ENCODE results near the gene FHIT.
"Not testable (repeated sequence)": the region's sequence is repeated elsewhere in the genome, so short reads cannot be mapped to it uniquely, and the experiment has no call there.

FHIT gene

GRCh38 chr3:60703956-60704736 lies 547.1 kb downstream of the FHIT start:
- no peak for DNase-seq (ENCODE audit: low read depth)

DNA sequence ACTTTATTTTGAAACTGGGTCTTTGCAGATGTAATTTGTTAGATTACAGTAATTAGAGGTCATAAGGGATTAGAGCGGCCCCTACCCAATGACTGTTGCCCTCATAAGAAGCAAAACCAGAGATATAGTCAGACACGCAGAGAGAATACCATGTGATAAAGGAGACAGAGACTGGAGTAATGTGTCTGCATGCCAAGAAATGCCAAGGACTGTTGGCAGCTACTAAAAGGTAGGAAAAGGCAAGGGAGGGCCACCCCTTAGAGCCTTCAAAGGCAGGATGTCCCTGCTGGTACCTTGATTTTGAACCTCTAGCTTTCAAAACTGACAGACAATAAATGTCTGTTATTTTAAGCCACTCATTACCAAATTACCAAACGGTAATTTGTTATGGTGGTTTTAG lies 548.2 kb downstream of the FHIT start:
- DNase-seq (ENCODE audit: low read depth), result no peak

DNA sequence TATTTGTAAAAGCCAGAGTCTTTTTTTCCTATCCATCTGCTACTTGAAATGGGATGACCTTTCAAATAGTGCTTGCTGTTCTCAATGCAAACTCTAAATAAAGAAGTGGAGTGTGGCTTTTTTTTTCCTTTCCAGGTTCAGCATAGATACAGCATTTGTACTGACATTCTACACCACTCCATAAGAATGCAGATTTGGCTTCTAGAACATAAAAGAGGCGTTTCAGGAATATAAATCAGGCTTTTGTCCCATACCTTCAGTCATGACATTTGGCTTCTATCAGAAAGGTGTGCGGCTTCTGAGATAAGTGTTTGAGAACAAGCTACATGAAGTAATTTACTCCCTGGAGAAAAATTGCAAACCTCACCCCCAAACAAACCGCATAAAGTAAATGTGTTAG lies 553.1 kb downstream of the FHIT start:
- DNase-seq (ENCODE audit: low read depth), result no peak

GRCh38 chr3:60697132-60697531 lies 554.1 kb downstream of the FHIT start:
- DNase-seq (ENCODE audit: low read depth), result no peak

- no peak for DNase-seq (ENCODE audit: low read depth)
Observed at GRCh38 chr3:60696428-60697125, 554.7 kb downstream of the FHIT start.

- DNase-seq (ENCODE audit: low read depth), result no peak
Observed at GRCh38 chr3:60675424-60675823, 575.8 kb downstream of the FHIT start.

- DNase-seq (ENCODE audit: low read depth), result no peak
Observed at GRCh38 chr3:60674870-60675269, 576.4 kb downstream of the FHIT start.

- DNase-seq (ENCODE audit: low read depth), result no peak
Observed at GRCh38 chr3:60673123-60673522, 578.1 kb downstream of the FHIT start.

DNA sequence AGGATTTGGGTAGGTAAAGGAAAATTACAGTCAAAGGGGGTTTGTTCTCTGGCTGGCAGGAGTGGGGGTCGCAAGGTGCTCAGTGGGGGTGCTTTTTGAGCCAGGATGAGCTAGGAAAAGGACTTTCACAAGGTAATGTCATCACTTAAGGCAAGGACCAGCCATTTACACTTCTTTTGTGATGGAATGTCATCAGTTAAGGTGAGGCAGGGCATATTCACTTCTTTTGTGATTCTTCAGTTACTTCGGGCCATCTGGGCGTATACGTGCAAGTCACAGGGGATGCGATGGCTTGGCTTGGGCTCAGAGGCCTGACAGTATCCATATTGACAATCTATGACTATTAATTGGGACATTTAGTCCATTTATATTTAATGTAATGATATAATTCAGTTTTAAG lies 578.9 kb downstream of the FHIT start:
- not testable (repeated sequence) for DNase-seq (ENCODE audit: low read depth)

- DNase-seq (ENCODE audit: low read depth), result no peak
Observed at GRCh38 chr3:60669636-60670035, 581.6 kb downstream of the FHIT start.

GRCh38 chr3:60660026-60660425 lies 591.2 kb downstream of the FHIT start:
- no peak for DNase-seq (ENCODE audit: low read depth)

- DNase-seq (ENCODE audit: low read depth), result no peak
Observed at GRCh38 chr3:60659098-60659497, 592.2 kb downstream of the FHIT start.

DNA sequence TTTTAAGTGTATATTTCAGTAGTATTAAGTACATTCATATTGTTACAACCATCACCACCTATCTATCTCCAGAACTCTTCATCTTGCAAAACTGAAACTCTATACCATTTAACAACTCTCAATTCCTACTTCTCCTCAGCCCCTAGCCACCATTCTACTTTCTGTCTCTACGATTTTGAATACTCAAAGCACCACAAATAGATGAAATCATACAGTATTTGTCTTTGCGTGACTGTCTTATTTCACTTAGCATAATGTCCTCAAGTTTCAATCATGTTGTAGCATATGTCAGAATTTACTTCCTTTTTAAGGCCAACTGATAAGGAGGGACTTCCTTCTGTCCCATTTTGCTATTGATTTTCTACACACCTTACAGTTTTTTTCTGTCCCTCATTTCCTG lies 593.3 kb downstream of the FHIT start:
- DNase-seq (ENCODE audit: low read depth), result no peak

- no peak for DNase-seq (ENCODE audit: low read depth)
Observed at GRCh38 chr3:60652829-60653228, 598.4 kb downstream of the FHIT start.

- no peak for DNase-seq (ENCODE audit: low read depth)
Observed at GRCh38 chr3:60651799-60652198, 599.5 kb downstream of the FHIT start.

DNA sequence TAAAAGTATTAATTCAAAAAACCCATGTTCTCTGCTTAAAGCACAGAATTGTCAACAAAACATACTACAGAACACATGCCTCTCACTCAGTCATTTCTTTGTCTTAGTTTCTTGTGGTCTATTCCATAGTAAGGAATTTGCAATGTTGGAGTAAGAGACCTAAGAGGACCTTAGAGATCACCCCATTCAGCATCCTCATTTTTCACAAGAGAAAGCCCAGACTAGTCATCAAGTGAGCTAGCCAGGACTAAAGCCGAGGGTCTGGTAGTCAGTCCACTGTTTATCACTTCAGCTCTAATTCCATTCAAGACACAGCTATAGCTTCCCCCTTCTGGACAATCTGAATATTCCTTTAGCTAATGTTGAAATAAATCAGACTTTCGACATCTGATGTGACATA lies 601.1 kb downstream of the FHIT start:
- no peak for DNase-seq (ENCODE audit: low read depth)

- no peak for DNase-seq (ENCODE audit: low read depth)
Observed at GRCh38 chr3:60645801-60646200, 605.5 kb downstream of the FHIT start.

DNA sequence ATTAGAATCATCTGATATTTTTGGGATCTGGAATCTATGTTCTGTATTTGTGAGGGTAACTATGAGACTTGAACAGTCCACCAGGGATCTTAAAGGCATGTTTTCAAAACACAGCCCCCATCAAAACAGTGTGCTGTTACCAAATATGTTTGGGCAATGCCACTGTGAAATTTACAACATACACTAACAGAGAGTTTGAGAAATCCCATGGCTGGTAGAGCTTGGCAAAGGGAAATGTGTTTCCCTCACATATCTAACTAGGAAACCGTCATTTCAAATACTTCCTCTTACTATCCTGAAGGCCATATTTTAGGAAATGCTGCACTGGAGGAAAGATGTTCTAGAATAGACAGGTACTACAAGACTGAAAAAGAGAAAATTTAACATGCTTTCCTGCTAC lies 607.4 kb downstream of the FHIT start:
- DNase-seq (ENCODE audit: low read depth), result no peak

- no peak for DNase-seq (ENCODE audit: low read depth)
Observed at GRCh38 chr3:60641354-60641753, 609.9 kb downstream of the FHIT start.

- no peak for DNase-seq (ENCODE audit: low read depth)
Observed at GRCh38 chr3:60636846-60637245, 614.4 kb downstream of the FHIT start.

- no peak for DNase-seq (ENCODE audit: low read depth)
Observed at GRCh38 chr3:60633644-60634043, 617.6 kb downstream of the FHIT start.

- DNase-seq (ENCODE audit: low read depth), result no peak
Observed at GRCh38 chr3:60631509-60631908, 619.7 kb downstream of the FHIT start.

- no peak for DNase-seq (ENCODE audit: low read depth)
Observed at GRCh38 chr3:60630953-60631352, 620.3 kb downstream of the FHIT start.

DNA sequence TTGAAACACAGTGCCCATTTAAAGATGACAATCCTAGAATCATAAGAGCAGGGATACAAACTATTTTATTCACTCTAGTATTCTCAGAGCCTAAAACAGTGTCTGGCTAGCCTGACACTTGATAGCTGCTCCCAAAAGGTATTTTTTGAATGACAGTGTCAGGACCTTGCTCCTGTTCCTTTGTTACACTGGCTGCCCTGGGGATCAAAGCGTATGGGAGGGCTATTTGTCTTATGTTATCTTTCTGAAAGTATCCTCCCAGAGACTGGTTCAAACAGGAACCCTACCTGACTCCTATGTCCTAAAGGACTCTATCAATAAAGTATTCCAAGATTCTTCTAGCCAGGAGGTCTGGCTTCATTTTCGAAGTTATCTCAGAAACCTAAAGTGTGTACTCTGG lies 621.4 kb downstream of the FHIT start:
- DNase-seq (ENCODE audit: low read depth), result no peak

Data from stimulated activated CD8-positive, alpha-beta memory T cell treated with anti-CD3 and anti-CD28 coated beads, Interleukin-12 subunit alpha, Interleukin-12 subunit beta, amount 100 ng/mL, for 4 hours (primary cell).